GM12874 (cell line): Measurements from ENCODE around the gene MGAT4A.

Source experiments
- CTCF ChIP-seq: IDR thresholded peaks from 2 replicates; pipeline ENCODE4 v1.5.1; 2011; ENCODE audit warnings: low read depth, mild to moderate bottlenecking, control low read depth, low read length, moderate library complexity; ENCODE audit not compliant: insufficient read depth

The MGAT4A gene

GRCh38 chr2:98757904-98758421 lies 27.0 kb upstream of the MGAT4A start:
- no peak for TF ChIP-seq CTCF

GRCh38 chr2:98753801-98754200 lies 22.9 kb upstream of the MGAT4A start:
- no peak for TF ChIP-seq CTCF

- TF ChIP-seq CTCF = no peak
Observed at GRCh38 chr2:98751748-98752147, 20.8 kb upstream of the MGAT4A start.

GRCh38 chr2:98750593-98751282 lies 19.8 kb upstream of the MGAT4A start:
- TF ChIP-seq CTCF = no peak

GRCh38 chr2:98749066-98749450 lies 18.1 kb upstream of the MGAT4A start:
- no peak for TF ChIP-seq CTCF

- no peak for TF ChIP-seq CTCF
Observed at GRCh38 chr2:98748292-98749065, 17.5 kb upstream of the MGAT4A start.

- TF ChIP-seq CTCF = no peak
Observed at GRCh38 chr2:98747888-98748287, 17.0 kb upstream of the MGAT4A start.
